HK-2 (cell line): ENCODE measurements around the gene PFKL.
"Not testable (repeated sequence)": the region's sequence is repeated elsewhere in the genome, so short reads cannot be mapped to it uniquely, and the experiment has no call there.

Source experiments
- DNase-seq: peaks from one replicate; pipeline ENCODE4 v3.0.0-alpha.2; 2018; ENCODE audit not compliant: unreplicated experiment

Gene PFKL

GRCh38 chr21:44327603-44327974 lies 27.7 kb downstream of the PFKL start:
- DNase-seq: no peak

- no peak for DNase-seq
These were observed 28.5 kb downstream of the PFKL start for GRCh38 chr21:44328242-44328895.

- peak; percentile 45 for DNase-seq
These were observed 29.4 kb downstream of the PFKL start for GRCh38 chr21:44329086-44329889.

- DNase-seq: peak; percentile 13
These were observed 30.3 kb downstream of the PFKL start for GRCh38 chr21:44329971-44330681.

GRCh38 chr21:44330698-44331097 lies 30.8 kb downstream of the PFKL start:
- DNase-seq: no peak

GRCh38 chr21:44331209-44331608 lies 31.4 kb downstream of the PFKL start:
- no peak for DNase-seq

- DNase-seq: no peak
These were observed 31.9 kb downstream of the PFKL start for GRCh38 chr21:44331650-44332307.

GRCh38 chr21:44332383-44332782 lies 32.5 kb downstream of the PFKL start:
- no peak for DNase-seq

GRCh38 chr21:44332965-44333364 lies 33.1 kb downstream of the PFKL start:
- no peak for DNase-seq

- DNase-seq: no peak
These were observed 33.9 kb downstream of the PFKL start for GRCh38 chr21:44333509-44334328.

GRCh38 chr21:44334329-44335030 lies 34.6 kb downstream of the PFKL start:
- no peak for DNase-seq

- DNase-seq: no peak
These were observed 35.6 kb downstream of the PFKL start for GRCh38 chr21:44335266-44336059.

GRCh38 chr21:44337449-44337848 lies 37.6 kb downstream of the PFKL start:
- DNase-seq: no peak

GRCh38 chr21:44337941-44338895 lies 38.4 kb downstream of the PFKL start:
- peak; percentile 56 for DNase-seq

- DNase-seq: peak; percentile 89
These were observed 39.4 kb downstream of the PFKL start, which contains the start of gene CFAP410 for GRCh38 chr21:44338971-44339910. Gene CFAP410 (minus strand): TSS chr21:44339390. CDS start chr21:44339194, 196 bp downstream.

GRCh38 chr21:44341726-44342458 lies 42.0 kb downstream of the PFKL start:
- not testable (repeated sequence) for DNase-seq

GRCh38 chr21:44342981-44343380 lies 43.1 kb downstream of the PFKL start:
- not testable (repeated sequence) for DNase-seq
